Measurements from ENCODE around the gene PHEX. TPM values are rescaled to one million over a fixed set of nuclear protein-coding genes. Genes with fewer than 3 reads are reported as not detected.

The PHEX gene
- total RNA-seq, 2 donors from 2014 or later: not detected

- H3K36me3 ChIP-seq (replicated peaks in 1 of 2; ENCODE audit: insufficient read depth in 1 of 2, low read depth in 2 of 2): no peaks in the 10 kb centered on the region
- H3K4me1 ChIP-seq: no peaks in the 10 kb centered on the region
- no peak for ATAC-seq
- 29 to 30% methylated on average over 7 of the region's 7 CpGs for WGBS, 2 donors
- no peak overlapping the region for H3K27ac ChIP-seq
- H3K4me3 ChIP-seq: no peak overlapping the region
- TF ChIP-seq CTCF (IDR thresholded peaks at IDR 0.05) (no peak), POLR2A (IDR thresholded peaks at IDR 0.05) (no peak)
- no peak for DNase-seq
- H3K9me3 ChIP-seq: no peaks in the 10 kb centered on the region
- intact Hi-C loops (cut with DNase I): no loop called here
- no peaks in the 10 kb centered on the region for H3K27me3 ChIP-seq
Measured at GRCh38 chrX:22177950-22178515, 145.9 kb downstream of the PHEX start.

- Histone ChIP-seq H3K27me3 (no peaks in the 10 kb centered on the region), H3K9me3 (no peaks in the 10 kb centered on the region), H3K27ac (no peak overlapping the region), H3K36me3 (replicated peaks in 1 of 2; ENCODE audit: insufficient read depth in 1 of 2, low read depth in 2 of 2) (no peaks in the 10 kb centered on the region), H3K4me1 (no peaks in the 10 kb centered on the region), H3K4me3 (no peak overlapping the region)
- intact Hi-C loops (cut with DNase I): no loop called here
- no peak for TF ChIP-seq CTCF (IDR thresholded peaks at IDR 0.05)
- no peak for TF ChIP-seq POLR2A (IDR thresholded peaks at IDR 0.05)
- DNase-seq: no peak
- 40 to 47% methylated on average over 2 of the region's 2 CpGs for WGBS, 2 donors
- ATAC-seq: no peak
Measured at GRCh38 chrX:22184096-22184495, 152.0 kb downstream of the PHEX start.

GRCh38 chrX:22186165-22186564 lies 154.0 kb downstream of the PHEX start:
- no peak for TF ChIP-seq POLR2A (IDR thresholded peaks at IDR 0.05)
- no peak for TF ChIP-seq CTCF (IDR thresholded peaks at IDR 0.05)
- H3K27ac ChIP-seq: no peak overlapping the region
- DNase-seq (no peak), ATAC-seq (no peak)
- H3K9me3 ChIP-seq: no peaks in the 10 kb centered on the region
- WGBS, 2 donors: 55 to 77% methylated on average over 2 of the region's 2 CpGs
- no peaks in the 10 kb centered on the region for H3K36me3 ChIP-seq (replicated peaks in 1 of 2; ENCODE audit: insufficient read depth in 1 of 2, low read depth in 2 of 2)
- H3K27me3 ChIP-seq: no peaks in the 10 kb centered on the region
- no peaks in the 10 kb centered on the region for H3K4me1 ChIP-seq
- intact Hi-C loops (cut with DNase I): no loop called here
- H3K4me3 ChIP-seq: no peak overlapping the region

GRCh38 chrX:22192419-22193060 lies 160.4 kb downstream of the PHEX start:
- WGBS, 2 donors: 14 to 15% methylated on average over 12 to 13 of the region's 13 CpGs
- Histone ChIP-seq H3K27me3 (no peaks in the 10 kb centered on the region), H3K9me3 (no peaks in the 10 kb centered on the region), H3K27ac (no peak overlapping the region), H3K36me3 (replicated peaks in 1 of 2; ENCODE audit: insufficient read depth in 1 of 2, low read depth in 2 of 2) (no peaks in the 10 kb centered on the region), H3K4me1 (no peaks in the 10 kb centered on the region), H3K4me3 (no peak overlapping the region)
- ATAC-seq (peak; percentile 84), DNase-seq (peak; percentile 56 to 77 (median 68))
- intact Hi-C loops (cut with DNase I): no loop called here
- no peak for TF ChIP-seq POLR2A (IDR thresholded peaks at IDR 0.05)
- TF ChIP-seq CTCF (IDR thresholded peaks at IDR 0.05): peak; percentile 45 to 79 (median 63)

All from body of pancreas (tissue), 4 donors.